Measurements from ENCODE around the gene PPEF2. TPM values are rescaled to one million over a fixed set of nuclear protein-coding genes. Genes with fewer than 3 reads are reported as not detected.

The PPEF2 gene
- total RNA-seq, 4 donors from 2014 or later: 0.32 TPM; not detected in 3

DNA sequence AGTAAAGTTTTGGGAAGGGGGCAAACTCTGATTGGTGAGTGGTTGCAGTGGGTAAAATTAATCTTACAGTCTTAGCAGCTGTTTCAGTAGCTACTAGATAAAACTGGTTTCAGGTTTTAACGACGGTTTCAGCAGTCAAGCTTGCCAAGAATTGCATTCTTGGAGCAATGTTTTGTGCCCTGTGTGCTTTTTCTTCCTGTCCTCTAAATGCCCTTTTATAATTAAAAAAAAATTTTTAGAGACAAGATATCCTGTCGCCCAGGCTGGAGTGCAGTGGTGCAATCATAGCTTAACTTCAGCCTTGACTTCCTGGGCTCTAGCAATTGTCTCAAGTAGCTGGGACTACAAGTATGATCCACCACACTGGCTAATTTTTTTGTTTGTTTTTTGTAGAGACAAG lies 6.3 kb upstream of the PPEF2 start:
- Histone ChIP-seq H3K4me3 (no peak overlapping the region), H3K36me3 (no peaks in the 10 kb centered on the region), H3K9me3 (no peaks in the 10 kb centered on the region), H3K27me3 (no peaks in the 10 kb centered on the region), H3K27ac (no peak overlapping the region), H3K4me1 (no peaks in the 10 kb centered on the region)
- DNase-seq: no peak
- in situ Hi-C loops (cut with MboI; ENCODE audit: low pct_ligation_motif_present in 1 of 4, low pct_unique_long_range_greater_than_20kb in 1 of 4, low sequenced_read_pairs in 3 of 4): no loop called here
- 18 to 53% methylated on average over 3 of the region's 3 CpGs for WGBS, 2 donors (ENCODE audit: low coverage in 1 of 2)
- no peak for TF ChIP-seq POLR2A (IDR thresholded peaks at IDR 0.05)
- TF ChIP-seq, protein P1, sequence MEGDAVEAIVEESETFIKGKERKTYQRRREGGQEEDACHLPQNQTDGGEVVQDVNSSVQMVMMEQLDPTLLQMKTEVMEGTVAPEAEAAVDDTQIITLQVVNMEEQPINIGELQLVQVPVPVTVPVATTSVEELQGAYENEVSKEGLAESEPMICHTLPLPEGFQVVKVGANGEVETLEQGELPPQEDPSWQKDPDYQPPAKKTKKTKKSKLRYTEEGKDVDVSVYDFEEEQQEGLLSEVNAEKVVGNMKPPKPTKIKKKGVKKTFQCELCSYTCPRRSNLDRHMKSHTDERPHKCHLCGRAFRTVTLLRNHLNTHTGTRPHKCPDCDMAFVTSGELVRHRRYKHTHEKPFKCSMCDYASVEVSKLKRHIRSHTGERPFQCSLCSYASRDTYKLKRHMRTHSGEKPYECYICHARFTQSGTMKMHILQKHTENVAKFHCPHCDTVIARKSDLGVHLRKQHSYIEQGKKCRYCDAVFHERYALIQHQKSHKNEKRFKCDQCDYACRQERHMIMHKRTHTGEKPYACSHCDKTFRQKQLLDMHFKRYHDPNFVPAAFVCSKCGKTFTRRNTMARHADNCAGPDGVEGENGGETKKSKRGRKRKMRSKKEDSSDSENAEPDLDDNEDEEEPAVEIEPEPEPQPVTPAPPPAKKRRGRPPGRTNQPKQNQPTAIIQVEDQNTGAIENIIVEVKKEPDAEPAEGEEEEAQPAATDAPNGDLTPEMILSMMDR (IDR thresholded peaks at IDR 0.05): no peak
- no peak for TF ChIP-seq POLR2AphosphoS5 (IDR thresholded peaks at IDR 0.05)
- TF ChIP-seq EP300 (IDR thresholded peaks at IDR 0.05; ENCODE audit: low read depth): no peak
- intact Hi-C loops (cut with DNase I; ENCODE audit: low total_unique reads): no loop called here

DNA sequence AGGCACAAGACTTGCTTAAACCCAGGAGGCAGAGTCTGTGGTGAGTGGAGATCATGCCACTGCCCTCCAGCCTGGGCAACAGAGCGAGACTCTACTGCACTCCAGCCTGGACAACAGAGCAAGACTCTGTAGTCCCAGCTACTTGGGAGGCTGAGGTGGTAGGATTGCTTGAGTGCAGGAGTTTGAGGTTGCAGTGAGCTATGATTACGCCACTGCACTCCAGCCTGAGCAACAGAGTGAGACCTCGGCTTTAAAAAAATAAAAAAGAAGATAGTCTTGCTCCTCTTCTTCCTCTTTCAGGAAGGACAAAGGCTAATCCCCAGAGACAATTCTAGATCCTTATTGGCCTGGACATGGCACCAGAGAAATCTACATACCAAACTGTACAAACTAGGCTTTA lies 5.7 kb upstream of the PPEF2 start:
- Histone ChIP-seq H3K4me1 (no peaks in the 10 kb centered on the region), H3K27me3 (no peaks in the 10 kb centered on the region), H3K27ac (no peak overlapping the region), H3K4me3 (no peak overlapping the region), H3K9me3 (no peaks in the 10 kb centered on the region), H3K36me3 (no peaks in the 10 kb centered on the region)
- no peak for TF ChIP-seq EP300 (IDR thresholded peaks at IDR 0.05; ENCODE audit: low read depth)
- TF ChIP-seq POLR2A (IDR thresholded peaks at IDR 0.05): no peak
- TF ChIP-seq, protein P1 (IDR thresholded peaks at IDR 0.05): no peak
- TF ChIP-seq POLR2AphosphoS5 (IDR thresholded peaks at IDR 0.05): no peak
- in situ Hi-C loops (cut with MboI; ENCODE audit: low pct_ligation_motif_present in 1 of 4, low pct_unique_long_range_greater_than_20kb in 1 of 4, low sequenced_read_pairs in 3 of 4): no loop called here
- intact Hi-C loops (cut with DNase I; ENCODE audit: low total_unique reads): no loop called here
- WGBS, 2 donors (ENCODE audit: low coverage in 1 of 2): 80 to 100% methylated on average over 1 to 3 of the region's 3 CpGs
- DNase-seq: no peak

DNA sequence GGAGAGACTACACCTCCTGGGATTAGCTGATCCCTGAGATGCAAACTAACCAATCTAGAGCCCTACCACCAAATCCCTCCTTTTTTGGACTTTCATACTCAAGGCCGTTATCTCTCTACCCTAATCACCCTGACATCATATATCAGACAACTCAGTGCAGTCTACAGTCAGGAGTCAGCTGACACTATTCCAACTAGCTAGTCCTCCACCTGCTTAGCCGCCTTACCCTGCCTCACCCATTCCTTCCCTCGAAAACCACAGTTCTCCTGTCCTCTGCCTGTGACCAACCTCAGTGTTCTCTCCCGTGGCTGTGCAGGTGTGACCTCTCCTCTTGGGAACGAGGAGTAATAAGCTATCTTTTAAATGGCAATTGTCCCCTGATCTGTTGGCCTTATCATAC lies 1.8 kb upstream of the PPEF2 start:
- no peak for DNase-seq
- H3K4me1 ChIP-seq: no peaks in the 10 kb centered on the region
- intact Hi-C loops (cut with DNase I; ENCODE audit: low total_unique reads): no loop called here

DNA sequence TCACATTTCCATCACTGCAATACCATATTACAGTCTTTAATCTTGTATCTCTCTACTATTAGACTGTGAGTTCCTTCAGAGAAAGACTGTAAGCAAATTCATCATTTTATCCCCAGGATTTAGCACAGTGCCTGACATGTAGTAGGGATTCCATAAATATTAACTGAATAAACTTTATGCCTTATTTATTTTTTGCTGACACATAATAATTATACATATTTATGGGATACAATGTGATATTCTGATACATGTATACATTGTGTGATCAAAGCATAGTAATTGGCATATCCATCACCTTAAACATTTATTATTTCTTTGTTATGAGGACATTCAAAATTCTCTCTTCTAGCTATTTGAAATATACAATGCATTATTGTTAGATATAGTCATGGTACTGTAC lies 3.7 kb downstream of the PPEF2 start:
- intact Hi-C loops (cut with DNase I; ENCODE audit: low total_unique reads): no loop called here
- in situ Hi-C loops (cut with MboI; ENCODE audit: low pct_ligation_motif_present in 1 of 4, low pct_unique_long_range_greater_than_20kb in 1 of 4, low sequenced_read_pairs in 3 of 4): loop anchor here in 2 of 4 donors (10.0 to 25.0 kb wide), 2 partner anchors 166 to 189 kb away; no protein-coding TSS in a partner anchor
- DNase-seq: no peak
- Histone ChIP-seq H3K9me3 (no peaks in the 10 kb centered on the region), H3K27ac (no peak overlapping the region), H3K36me3 (no peaks in the 10 kb centered on the region), H3K27me3 (no peaks in the 10 kb centered on the region), H3K4me3 (no peak overlapping the region), H3K4me1 (no peaks in the 10 kb centered on the region)
- TF ChIP-seq EP300 (IDR thresholded peaks at IDR 0.05; ENCODE audit: low read depth) (no peak), POLR2AphosphoS5 (IDR thresholded peaks at IDR 0.05) (no peak), POLR2A (IDR thresholded peaks at IDR 0.05) (no peak)
- TF ChIP-seq, protein P1 (IDR thresholded peaks at IDR 0.05): no peak

More for the DNA sequence above, 1.8 kb upstream of the PPEF2 start:
- in situ Hi-C loops (cut with MboI; ENCODE audit: low pct_ligation_motif_present in 1 of 4, low pct_unique_long_range_greater_than_20kb in 1 of 4, low sequenced_read_pairs in 3 of 4): no loop called here
- Histone ChIP-seq H3K27me3 (no peaks in the 10 kb centered on the region), H3K4me3 (no peak overlapping the region), H3K27ac (no peak overlapping the region), H3K36me3 (no peaks in the 10 kb centered on the region), H3K9me3 (no peaks in the 10 kb centered on the region)
- 43 to 50% methylated on average over 4 to 5 of the region's 5 CpGs for WGBS, 2 donors (ENCODE audit: low coverage in 1 of 2)
- TF ChIP-seq EP300 (IDR thresholded peaks at IDR 0.05; ENCODE audit: low read depth) (no peak), POLR2AphosphoS5 (IDR thresholded peaks at IDR 0.05) (no peak), POLR2A (IDR thresholded peaks at IDR 0.05) (no peak)
- TF ChIP-seq, protein P1 (IDR thresholded peaks at IDR 0.05): no peak

Data from transverse colon (tissue), 4 donors.